NCI-H69 (cell line): ENCODE results near the gene MAN2A1.

Experiments
- DNase-seq: peaks from one replicate; lab custom pipeline; 2025; lab: John Stamatoyannopoulos, UW

The MAN2A1 gene

DNA sequence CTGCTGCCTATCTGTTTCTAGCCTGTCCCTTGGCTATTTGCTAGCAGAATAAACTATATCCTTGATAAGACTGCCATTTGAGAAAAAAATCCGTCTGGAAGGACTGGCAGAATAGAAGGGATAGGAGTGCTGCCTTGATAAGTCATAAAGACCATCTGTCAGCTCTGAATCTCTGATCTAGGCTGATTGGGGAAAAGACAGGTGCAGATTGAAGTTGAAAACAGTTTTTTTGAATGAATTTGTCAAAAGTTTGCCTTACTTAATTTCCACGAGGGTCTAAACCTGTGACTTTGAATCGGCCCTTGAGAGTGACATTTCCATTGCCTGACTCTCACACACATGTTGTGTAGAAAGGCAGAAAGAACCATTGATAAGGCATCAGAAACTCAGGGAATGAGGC, 218.6 kb downstream of the MAN2A1 start:
- DNase-seq, result no peak

GRCh38 chr5:109910874-109911273, 221.1 kb downstream of the MAN2A1 start:
- DNase-seq, result no peak

GRCh38 chr5:109911731-109912130, 222.0 kb downstream of the MAN2A1 start:
- no peak for DNase-seq

DNA sequence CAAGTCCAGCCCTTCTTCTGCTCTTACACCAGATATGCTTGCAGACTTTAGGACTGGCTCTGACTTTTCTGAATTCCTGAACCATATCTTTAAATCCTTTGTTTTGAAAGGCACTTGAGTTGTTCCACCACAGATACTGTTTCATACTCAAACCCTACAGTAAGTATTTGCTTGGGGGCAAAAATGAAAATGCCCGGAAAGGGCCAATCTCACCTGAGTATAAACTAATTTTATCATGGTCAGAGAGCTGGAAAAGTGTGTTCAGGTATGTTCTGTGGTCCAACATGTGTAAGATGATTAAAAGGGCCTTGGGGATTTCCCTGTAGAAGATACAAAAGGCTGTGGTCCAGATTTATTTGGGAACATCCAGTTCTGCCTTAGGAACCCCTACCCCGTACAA, 225.2 kb downstream of the MAN2A1 start:
- DNase-seq, result no peak

GRCh38 chr5:109916481-109917153, 226.9 kb downstream of the MAN2A1 start:
- peak; percentile 33 for DNase-seq
